ENCODE results near the gene ZFP42.
"Not testable (repeated sequence)": the region's sequence is repeated elsewhere in the genome, so short reads cannot be mapped to it uniquely, and the experiment has no call there.

ZFP42 gene

GRCh38 chr4:187995322-187996207 is at the start of gene ZFP42:
Gene ZFP42 (plus strand): TSS chr4:187995771. CDS start chr4:188002808, 7,037 bp downstream.
- DNase-seq: no peak

DNA sequence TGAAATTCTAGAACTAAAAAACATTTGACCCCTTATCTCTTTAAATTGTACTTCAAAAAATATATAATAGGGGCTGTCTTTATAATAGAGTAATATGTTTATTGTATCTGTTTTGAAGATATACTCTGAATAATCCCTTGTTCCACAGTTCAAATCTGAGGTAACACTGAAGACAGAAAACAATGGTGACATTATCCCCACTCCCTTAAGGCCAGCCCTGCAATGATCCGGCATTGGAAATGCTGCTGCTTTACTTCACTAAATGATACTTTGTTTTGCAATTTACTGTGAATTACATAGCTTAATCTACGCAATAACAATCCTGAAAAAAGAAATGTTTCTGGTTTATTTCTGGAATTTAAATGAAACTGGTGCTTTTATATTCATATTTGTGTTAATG is 34.4 kb upstream of the ZFP42 start:
- no peak for DNase-seq

DNA sequence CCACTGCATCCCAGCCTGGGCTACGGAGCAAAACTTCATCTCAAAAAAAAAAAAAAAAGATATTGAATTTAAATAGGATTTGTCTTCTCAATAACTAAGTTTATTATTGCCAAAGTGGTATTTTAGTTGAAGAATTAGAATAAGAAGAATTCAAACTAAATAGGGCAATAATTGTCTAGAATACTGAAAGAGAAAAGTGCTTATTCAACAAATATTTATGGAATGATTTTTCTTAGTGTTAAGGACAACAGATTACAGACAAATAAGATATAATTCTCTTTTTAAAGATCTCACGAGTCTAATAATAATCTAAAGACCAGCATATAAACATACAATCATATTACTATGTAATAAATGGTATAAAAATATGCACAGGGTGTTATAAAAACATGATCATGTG is 33.6 kb upstream of the ZFP42 start:
- no peak for DNase-seq

- no peak for DNase-seq
Observed at GRCh38 chr4:187962926-187963325, 32.6 kb upstream of the ZFP42 start.

DNA sequence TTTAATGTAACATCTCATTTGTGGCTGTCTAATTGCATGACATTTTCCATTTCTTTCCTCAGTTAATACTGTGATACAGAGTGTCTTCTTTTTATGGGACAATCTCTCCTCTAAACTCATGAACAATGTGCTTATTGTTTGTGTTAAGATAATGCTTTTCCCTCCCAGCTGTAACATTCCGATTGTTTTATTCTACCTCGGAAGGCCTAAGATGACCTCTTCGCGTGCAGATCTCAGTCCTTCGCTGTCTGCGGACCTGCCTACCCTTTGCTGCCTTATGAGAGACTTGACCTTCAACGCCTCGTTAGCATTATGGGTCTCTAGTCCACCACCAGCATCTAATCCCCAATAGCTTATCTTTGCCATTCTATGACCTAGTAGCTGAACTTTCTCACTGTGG is 29.8 kb upstream of the ZFP42 start:
- DNase-seq: no peak

DNA sequence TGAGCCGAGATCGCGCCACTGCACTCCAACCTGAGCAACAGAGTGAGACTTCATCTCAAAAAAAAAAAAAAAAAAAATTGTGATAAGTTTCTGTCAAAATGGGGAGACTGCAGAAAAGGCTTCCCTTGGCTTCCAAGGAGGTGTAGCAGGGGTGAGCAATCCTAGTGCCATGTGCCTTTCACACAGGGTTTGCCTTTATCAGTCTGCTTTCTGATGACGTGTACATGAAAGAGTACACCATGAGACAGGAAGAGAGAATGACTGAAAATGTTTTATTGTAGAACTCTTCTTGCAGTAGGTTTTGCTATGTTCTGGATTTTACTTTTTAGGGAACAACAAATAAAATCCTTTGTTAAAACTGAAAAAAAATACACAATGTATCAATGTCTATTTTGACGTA is 23.4 kb upstream of the ZFP42 start:
- no peak for DNase-seq

- no peak for DNase-seq
Observed at GRCh38 chr4:187983746-187984145, 11.8 kb upstream of the ZFP42 start.

DNA sequence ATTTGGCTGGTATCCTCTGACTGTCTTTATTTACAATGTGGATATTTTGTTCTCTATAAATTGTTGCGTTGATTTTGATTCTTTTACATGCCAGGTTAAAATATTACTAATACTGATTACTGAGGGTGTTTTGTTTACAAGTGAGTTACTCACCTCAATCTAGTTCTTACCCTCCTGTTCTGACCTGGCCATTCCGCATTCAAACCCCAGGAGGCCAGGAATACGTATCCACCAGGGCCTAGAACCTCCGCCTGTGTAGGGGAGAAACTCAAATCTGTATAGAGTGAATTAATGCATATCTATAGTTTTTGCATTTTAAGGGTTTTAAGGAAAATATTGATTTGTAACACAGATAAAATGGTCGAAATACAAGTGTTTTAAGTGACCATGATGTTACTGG is 2.6 kb upstream of the ZFP42 start:
- DNase-seq: no peak

- no peak for DNase-seq
Observed at GRCh38 chr4:187993827-187994226, 1.7 kb upstream of the ZFP42 start.

- DNase-seq: no peak
Observed at GRCh38 chr4:187996502-187997177, 1.1 kb downstream of the ZFP42 start.

GRCh38 chr4:187997991-187998390 is 2.4 kb downstream of the ZFP42 start:
- DNase-seq: not testable (repeated sequence)

DNA sequence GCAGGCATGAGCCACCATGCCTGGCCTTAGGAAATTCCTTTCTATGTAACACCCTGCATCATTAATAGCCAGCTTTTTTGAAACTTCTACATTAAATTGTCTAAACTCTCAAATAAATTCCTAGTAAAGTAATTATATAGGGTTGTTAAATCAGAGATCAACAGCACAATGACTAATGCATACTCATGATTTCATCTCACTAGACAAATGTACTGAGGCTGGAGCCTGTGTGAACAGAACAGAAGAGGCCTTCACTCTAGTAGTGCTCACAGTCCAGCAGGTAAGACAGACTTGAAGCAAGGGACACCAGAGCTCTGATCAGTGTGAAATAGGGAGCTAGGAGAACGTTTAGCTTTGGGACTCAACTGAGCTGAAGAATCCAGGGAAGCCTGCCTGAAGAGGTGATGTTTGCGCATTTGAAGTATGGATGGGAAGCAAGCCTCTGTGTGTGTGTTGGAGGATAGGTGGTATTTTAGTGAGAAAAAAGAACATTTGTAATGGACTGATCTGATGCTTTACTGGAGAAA is 3.9 kb downstream of the ZFP42 start:
- no peak for DNase-seq

DNA sequence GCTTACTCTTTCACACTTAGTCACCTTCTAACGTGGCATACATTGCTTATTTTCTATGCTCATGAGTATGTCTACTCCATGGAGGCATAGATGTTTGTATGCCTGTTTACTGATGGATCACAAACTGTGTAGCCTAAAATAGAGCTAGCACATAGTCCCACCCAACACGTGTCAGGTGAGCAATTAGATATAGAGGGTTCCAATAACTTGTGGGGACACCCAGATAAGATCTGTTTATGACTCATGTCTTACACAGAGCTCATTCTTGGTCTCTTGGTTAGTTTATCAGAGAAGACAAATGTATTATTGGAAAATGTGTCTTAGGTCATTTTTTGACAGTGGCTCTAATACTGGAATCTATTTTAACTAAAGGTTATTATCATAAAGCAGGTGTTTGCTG is 6.8 kb downstream of the ZFP42 start:
- DNase-seq: no peak

DNA sequence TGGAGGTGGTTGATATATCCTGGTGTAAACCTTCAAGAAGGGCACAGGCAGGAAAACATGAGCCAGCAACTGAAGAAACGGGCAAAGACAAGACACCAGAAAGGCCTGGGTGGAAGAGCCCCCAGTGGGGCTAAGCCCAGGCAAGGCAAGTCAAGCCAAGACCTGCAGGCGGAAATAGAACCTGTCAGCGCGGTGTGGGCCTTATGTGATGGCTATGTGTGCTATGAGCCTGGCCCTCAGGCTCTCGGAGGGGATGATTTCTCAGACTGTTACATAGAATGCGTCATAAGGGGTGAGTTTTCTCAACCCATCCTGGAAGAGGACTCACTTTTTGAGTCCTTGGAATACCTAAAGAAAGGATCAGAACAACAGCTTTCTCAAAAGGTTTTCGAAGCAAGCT is 7.2 kb downstream of the ZFP42 start:
- DNase-seq: no peak

DNA sequence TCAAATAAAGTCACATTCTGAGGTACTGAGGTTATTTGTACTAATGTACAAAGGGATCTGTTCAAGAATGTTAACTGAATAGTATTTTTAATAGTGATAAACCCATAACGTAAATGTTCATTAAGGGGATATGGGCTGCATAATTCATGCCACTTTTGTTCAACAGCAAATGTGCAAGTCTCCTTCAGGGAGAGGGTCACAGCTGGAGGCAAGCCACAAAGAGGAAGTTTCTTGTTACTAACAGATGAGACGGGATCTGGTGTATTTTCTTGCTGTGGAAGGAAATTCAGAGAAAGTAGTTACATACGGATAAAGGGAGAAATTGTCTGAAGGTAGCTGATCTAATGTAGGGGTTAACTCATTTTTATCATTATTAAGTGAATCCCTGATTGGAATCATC is 10.0 kb downstream of the ZFP42 start:
- no peak for DNase-seq

DNA sequence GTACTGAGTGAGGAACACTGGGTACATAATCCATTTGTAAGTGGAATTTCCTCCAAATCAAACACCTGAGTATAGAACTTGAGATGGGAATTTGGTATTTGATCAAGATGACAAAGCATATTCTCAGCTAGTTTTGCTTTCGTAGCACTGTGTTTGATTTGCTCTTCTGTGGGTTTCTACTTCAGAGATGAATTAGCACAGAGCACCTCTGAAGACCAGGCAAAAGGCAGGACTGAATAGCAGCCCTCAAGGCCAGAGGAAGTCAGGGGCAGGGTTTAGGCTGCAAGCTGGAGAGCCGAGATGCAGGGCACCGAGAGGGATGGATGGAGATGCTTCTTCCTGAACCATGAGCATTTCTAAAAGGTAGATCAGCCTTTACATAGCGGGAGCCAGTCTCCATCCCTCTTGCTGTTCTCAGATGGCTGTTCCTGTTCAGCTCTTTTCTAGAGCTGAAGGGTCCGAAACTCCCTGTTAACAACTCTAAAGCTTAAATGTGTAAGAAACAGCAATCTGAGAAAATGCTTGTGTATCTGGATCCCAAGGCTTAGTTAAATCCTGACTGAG is 10.8 kb downstream of the ZFP42 start:
- DNase-seq: no peak

GRCh38 chr4:188008377-188008776 is 12.8 kb downstream of the ZFP42 start:
- no peak for DNase-seq

GRCh38 chr4:188012426-188012945 is 16.9 kb downstream of the ZFP42 start:
- no peak for DNase-seq

- DNase-seq: no peak
Observed at GRCh38 chr4:188015025-188015940, 19.7 kb downstream of the ZFP42 start.

DNA sequence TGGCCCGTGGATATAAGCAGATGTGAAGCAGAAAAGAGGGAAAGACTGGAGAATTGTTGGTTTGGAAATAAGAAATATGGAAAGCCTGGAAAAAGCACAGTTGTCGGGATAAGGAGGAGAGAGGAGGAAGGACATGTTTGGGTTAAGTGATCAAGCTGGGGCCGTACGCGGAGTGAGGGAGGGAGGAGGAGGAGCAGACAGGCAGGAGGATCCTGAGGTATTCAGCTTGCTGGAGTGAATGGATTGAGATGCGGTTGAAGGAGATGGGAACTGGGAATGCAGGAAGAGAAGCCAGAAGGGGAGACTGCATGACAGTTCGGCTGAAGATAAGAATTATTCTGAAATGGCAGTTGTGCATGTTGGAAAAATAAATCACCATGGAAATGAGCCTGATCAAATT is 21.2 kb downstream of the ZFP42 start:
- DNase-seq: no peak

- no peak for DNase-seq
Observed at GRCh38 chr4:188018262-188018661, 22.7 kb downstream of the ZFP42 start.

GRCh38 chr4:188021548-188022249 is 26.1 kb downstream of the ZFP42 start:
- DNase-seq: no peak

Measured in right forelimb (tissue), 1 donor.